ENCODE results near the gene PET100.

GRCh38 chr19:7617172-7617571 lies 12.4 kb upstream of the PET100 start:
- TF ChIP-seq CTCF (conservative IDR thresholded peaks at IDR 0.05; ENCODE audit: low read depth in 2 of 2), result no peak
- TF ChIP-seq POLR2AphosphoS5 (IDR thresholded peaks at IDR 0.05; ENCODE audit: low read depth), result no peak
- no peak for TF ChIP-seq EZH2phosphoT487 (IDR thresholded peaks at IDR 0.05; ENCODE audit: unreplicated experiment)
- no peak for TF ChIP-seq ZNF114 (CRISPR knock-in tag; IDR thresholded peaks at IDR 0.05)
- no peak for TF ChIP-seq ETS1 (IDR thresholded peaks at IDR 0.05)
- TF ChIP-seq EZH2 (IDR thresholded peaks at IDR 0.05; ENCODE audit: low read depth, unreplicated experiment), result no peak
- no peak for TF ChIP-seq REST (IDR thresholded peaks at IDR 0.05; ENCODE audit: unreplicated experiment)
- no peak for TF ChIP-seq CREB1 (CRISPR knock-in tag; IDR thresholded peaks at IDR 0.05; ENCODE audit: low read depth)
- TF ChIP-seq JUNB (IDR thresholded peaks at IDR 0.05; ENCODE audit: unreplicated experiment), result no peak
